GM21381 (cell line): Measurements from ENCODE around the gene FSCN2.
"Not testable (repeated sequence)": the region's sequence is repeated elsewhere in the genome, so short reads cannot be mapped to it uniquely, and the experiment has no call there.

Experiments
- ATAC-seq: cut with Tn5 transposase; IDR thresholded peaks from one replicate; pipeline ENCODE4 v1.9.1; 2021; ENCODE audit warnings: mild to moderate bottlenecking, moderate library complexity; ENCODE audit not compliant: unreplicated experiment

Gene FSCN2

DNA sequence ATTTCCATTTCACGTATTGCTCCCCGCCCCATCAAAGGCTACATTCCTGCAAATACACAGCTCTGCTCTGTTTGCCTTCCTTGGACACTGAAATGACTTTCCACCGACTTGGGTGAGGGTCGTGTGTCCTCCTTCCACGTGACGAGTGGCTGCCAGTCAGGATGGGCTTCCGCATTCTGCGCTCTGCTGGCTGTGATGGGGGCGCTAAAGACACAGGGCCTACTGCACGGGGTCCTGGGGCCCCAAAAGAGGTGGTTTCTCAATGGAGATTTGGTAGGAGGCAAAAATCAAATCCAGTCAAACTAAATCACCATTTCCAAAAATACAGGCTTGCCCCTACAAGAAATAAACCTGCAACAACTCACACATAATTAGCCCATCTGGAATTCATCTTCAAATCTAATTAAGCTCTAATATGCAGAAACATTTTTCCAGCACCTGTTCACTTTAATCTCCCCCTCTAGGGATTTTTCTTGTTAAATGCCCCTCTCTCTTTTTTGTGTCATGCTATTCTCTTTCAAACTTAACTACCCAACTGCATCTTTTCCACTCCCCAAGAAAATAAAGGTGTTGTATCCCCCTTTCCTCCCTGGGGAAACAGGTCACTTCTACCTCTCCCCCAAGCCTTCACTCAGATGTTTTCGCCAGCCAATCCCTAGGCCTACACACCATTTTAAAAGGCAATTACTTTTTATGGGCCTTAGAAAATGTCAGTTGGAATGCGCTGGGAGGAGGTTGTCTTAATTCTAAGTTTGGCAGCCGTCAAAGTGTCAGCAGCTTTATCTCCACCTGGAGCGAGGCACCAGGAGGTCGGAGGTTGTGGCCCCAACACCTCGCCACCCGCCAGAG, 45.8 kb downstream of the FSCN2 start:
- ATAC-seq = no peak

DNA sequence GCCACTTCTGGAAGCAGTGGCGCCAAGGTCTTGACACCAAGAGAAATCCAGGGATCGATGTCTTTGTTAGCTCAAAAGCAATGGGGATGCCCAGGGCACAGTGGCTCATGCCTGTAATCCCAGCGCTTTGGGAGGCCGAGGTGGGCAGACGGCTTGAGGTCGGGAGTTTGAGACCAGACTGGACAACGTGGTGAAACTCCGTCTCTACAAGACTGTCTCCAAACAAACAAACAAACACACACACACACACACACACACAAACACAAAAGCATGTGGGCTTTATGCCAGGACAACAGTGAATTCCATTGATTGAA, 46.4 kb downstream of the FSCN2 start:
- ATAC-seq = no peak

DNA sequence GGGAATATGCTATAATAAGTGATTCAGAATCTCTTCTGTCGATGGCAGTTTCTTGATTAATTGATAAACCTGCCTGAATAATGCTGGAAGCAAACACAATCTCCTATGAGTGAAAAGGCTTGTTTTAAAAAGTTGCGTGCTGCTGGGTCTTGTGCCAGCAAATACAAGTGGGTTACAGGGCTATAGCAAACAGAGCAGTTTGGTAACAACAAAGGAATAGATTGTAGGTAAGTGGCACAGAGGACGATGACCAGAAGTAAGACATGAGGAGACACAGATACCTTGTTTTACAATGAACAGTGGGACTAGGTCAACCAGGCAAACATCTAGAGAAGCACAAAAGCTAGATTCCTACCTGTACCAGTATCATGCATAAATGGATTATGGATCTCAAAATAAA, 47.7 kb downstream of the FSCN2 start:
- ATAC-seq = no peak

DNA sequence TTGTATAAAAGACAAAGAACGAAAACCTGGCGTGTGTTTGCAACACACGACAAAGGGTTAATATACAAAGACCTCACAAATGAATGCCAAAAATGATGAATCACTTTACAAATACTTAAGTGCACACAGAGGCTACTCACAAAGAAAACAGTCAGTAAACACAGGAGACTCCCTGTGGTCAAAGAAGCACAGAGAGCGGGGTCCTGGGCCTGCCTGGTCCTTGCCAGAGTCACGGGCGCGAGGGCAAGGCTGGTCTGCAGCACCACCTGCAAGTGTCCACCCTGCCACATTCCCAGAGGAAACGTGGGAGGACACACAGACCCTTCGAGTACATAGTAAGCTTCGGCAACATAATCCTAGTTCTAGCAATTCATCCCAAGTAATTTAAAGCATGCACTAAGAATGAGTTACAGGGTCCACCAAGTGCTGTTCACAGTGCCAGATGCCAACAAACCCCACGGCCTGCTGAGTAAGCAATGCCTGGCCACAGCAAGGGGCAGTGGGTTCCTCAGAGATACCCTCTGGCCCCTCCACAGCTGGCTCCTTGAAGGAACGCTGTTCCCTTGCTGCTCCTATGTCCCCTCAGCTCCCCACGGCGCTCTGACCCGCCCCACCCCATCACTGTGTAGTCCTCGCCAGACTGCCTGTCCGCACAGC, 48.6 kb downstream of the FSCN2 start:
- ATAC-seq = no peak

DNA sequence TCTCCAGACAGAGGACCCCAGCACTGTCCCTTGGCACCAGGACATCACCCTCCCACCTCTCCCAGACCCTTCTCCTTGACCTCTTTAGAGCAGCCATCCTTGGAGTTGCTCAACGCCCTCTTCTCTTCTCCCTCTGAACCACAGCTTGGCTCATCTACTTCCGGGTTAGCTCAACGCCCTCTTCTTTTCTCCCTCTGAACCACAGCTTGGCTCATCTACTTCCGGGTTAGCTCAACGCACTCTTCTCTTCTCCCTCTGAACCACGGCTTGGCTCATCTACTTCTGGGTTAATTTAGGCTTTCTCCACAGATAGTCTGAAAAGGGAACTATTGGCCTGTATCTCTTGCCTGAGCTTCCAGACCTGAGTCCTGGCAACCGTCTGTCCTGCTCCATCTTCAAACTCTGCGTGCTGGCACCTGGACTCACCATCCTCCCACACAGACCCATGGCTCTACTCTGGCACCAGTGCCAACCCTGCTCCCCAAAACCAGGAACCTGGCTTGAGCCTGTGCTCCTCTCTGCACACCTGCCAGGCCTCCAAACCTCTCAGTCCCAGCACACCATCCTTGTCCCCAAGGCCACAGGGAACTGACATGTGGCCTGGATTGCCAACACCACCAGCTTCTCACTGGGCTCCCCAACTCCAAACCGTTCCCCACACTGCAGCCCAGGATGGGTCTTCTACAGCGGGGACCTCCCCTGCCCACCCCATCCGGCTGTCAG, 49.3 kb downstream of the FSCN2 start:
- ATAC-seq = no peak

DNA sequence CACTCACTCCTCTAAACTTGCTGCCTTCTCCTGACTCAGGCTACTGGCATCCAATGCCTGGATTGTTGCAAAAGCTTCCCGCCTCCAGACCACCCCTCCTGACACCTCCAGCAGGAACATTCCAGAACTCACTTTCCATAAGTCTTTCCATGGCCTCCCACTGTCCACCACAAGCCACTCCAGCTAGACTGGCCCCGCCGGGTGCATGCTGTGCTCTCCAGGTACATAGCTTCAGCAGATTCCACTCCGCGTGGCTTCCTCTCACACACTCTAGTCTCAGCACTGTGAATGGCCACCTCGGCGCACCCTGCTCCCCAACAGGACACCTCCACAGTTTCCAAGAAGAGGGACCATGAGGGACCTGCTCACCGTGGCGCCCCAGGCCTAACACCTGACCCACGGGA, 49.9 kb downstream of the FSCN2 start:
- ATAC-seq = no peak

DNA sequence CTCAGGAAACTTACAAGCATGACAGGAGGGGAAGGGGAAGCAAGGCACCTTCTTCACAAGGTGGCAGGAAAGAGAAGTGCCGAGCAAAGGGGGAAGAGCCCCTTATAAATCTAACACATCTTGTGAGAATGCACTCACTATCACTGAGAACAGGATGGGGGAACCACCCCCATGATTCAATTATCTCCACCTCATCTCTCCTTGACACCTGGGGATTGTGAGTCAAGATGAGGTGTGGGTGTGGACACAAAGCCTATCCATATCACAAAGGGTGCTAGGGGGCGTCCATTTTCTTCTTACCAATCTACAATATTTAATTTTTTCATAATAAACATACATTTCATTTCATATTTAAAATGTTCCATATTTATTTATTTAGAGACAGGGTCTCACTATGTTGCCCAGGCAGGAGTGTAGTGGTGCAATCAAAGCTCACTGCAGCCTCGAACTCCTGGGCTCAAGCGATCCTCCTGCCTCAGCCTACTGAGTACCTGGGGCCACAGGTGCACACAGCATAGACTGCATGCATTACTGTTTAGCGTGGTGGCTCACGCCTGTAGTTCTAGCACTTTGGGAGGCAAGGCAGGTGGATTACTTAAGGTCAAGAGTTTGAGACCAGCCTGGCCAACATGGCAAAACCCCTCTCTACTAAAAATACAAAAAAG, 50.5 kb downstream of the FSCN2 start:
- ATAC-seq = no peak

DNA sequence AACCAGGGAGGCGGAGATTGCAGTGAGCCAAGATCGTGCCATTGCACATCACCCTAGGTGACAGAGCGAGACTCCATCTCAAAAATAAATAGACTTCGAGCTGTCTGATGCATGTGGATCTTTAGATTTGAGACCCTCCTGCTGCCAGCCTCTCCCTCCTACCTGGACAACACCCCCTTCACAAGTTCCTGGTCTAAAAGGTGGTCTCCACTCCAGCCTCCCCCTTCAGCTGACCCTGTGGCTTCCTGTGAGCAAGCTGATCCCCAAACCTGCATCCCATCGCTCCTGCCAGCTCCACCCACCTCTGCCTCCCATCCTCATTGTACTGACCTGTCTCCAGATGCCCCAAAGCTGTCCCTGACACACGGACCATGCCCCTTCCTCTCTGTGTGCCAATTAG, 51.1 kb downstream of the FSCN2 start:
- ATAC-seq = no peak

DNA sequence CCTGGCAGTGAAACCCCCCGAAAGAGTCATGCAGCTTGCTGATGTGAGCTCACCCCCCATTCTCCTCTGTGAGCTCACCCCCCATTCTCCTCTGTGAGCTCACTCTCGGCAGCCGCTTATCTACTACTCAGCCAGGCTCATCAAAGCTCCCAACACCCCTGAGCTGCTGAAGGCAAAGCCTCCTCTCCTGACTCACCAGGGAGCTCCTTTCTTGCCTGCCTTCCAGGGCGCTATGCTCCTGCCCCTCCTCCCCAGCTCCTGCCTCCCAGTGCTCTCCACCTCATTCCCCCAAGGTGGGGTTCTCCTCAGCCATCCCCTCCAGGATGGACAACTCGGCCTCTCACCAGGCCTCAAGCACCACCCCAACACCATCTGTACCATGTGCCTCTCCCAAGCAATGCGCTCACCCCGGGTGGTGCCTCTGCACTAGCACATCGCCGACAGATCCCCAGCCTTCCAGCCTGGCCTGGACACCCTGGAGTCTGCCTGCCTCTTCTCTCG, 51.7 kb downstream of the FSCN2 start:
- ATAC-seq = no peak

DNA sequence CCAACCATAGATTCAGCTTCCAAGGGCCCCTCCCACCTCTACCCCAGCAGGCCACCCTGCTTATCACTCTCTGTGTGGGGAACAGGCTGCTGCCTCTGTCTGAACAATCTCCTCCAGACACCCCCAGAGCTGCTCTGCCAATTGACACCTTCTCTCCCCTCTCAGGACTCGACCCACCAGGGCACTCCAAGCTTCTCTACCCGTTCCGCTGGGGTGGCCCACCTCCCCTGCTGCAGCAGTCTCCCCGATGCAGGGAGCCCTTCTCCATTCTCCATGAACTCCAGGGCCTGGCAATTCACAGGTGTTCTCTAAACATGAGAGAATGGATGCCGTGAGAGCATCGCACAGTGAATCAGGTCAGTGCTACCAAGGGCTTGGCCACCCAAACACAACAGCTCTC, 52.3 kb downstream of the FSCN2 start:
- ATAC-seq = no peak

DNA sequence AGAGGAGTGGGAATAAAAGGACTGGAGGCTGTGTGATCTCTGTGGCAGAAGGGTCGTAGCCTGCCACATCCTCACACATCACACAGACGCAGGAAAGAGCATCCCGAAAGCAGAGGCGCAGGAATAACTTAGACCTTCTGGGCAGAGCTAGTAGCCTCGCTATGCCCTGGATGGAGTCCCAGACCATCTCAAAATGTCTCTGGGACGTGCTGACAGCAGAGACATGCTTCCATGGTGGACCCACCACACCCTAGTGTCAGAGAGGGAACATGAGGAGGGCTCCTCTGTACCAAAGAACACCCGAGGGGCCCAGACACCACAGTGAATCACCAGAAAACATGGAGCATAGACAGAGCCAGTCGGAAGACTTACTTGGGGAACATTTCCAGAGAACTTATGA, 53.6 kb downstream of the FSCN2 start:
- no peak for ATAC-seq

DNA sequence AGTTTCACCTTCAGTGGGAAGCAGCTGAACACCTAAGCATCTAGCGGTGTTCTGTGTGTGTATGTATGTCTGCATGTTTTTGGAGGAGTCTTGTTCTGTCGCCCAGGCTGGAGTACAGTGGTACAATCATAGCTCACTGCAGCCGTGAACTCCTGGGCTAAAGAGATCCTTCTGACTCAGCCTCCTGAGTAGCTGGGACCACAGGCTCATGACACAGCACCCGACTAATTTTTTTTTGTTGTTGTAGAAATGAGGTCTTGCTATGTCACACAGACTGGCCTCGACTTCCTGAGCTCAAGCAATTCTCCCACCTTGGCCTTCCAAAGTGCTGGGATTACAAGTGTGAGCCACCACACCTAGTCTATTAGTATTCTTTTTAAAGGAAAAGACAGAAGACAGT, 54.2 kb downstream of the FSCN2 start:
- ATAC-seq = no peak

DNA sequence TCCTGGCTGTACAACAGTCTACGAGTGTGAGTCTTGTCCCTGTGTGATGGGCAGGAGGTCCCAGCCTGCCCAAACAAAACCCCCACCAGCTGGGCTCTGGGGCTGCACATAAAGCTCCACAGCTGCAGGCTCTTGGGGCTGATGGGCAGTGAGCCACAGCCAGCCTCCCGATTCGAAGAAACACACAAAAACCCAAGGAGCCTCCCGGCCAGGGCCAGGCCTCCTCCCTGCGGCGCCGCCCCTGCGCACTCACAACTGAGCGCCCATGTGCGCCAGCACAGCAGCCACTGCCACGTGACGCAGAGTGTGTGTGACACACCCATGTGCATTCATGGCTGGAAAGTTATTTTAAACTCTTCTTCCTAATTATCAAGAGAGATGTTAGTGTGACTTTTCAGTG, 54.6 kb downstream of the FSCN2 start:
- no peak for ATAC-seq

DNA sequence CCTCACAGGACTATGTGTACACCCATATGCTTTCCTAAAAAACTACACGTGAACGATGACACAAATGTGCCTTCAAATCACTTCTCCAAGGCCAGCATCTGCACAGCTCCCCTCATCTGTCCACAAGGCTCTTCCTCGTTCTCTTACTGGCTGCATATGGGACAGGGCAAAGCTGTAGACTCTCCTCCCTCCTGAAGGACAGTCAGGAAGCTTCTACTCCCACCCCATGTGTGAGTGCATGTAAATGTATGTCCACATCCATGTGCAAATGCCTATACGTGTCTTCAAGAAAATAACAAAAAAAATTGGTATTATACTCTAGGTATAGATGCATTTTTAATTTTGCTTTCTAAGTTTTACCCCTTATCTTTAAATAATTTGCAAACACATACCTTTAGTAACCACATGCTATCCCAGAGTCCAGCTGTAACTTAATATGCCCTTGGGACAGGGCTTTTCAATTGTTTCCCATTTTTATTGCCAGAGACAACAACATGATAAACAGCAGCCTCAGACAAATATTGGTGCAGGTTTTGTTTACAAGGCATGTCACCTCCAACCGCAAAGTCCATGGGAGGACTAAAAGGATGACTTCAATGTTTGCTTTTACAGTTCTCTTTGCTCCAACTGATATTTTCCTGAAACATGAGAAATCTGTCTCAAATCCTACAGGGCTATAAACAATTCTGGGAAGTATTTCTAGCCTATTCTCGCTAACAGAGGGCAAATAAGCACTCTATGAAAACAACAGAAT, 55.6 kb downstream of the FSCN2 start:
- ATAC-seq = no peak

DNA sequence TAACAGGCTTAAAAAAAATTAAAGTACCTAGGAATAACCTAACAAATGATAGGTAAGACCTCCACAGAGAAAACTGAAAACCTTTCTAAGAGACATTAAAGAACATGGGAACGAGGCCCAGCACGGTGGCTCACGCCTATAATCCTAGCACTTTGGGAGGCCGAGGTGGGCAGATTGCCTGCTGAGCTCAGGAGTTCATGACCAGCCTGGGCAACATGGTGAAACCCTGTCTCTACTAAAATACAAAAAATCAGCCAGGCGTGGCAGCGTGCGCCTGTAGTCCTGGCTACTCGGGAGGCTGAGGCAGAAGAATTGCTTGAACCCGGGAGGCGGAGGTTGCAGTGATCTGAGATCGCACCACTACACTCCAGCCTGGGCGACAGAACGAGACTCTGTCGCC, 56.6 kb downstream of the FSCN2 start:
- ATAC-seq = not testable (repeated sequence)

DNA sequence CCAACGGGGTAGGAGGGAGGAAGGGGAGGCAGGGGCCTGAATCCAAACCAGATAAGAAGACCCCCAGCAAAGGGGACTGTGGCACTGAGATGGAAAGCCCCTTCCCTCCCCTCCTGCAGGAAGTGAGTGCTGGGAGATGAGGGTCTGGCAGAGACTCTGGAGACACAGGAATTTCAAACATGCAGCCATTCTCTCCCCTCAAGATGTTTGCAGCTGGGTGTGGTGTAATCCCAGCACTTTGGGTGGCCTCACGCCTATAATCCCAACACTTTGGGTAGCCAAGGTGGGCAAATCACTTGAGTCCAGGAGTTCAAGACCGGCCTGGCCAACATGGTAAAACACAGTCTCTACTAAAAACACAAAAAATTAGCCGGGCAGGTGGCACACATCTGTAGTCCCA, 57.9 kb downstream of the FSCN2 start:
- ATAC-seq = no peak
